GM21825 (cell line): ENCODE measurements around the gene RBP2.
"Not testable (repeated sequence)": the region's sequence is repeated elsewhere in the genome, so short reads cannot be mapped to it uniquely, and the experiment has no call there.

Experiments used
- ATAC-seq: cut with Tn5 transposase; IDR thresholded peaks from one replicate; pipeline ENCODE4 v1.9.1; 2021; ENCODE audit warnings: mild to moderate bottlenecking, moderate library complexity; ENCODE audit not compliant: unreplicated experiment

The RBP2 gene

GRCh38 chr3:139447486-139447885 lies 28.8 kb downstream of the RBP2 start:
- ATAC-seq = no peak

- ATAC-seq = no peak
Observed at GRCh38 chr3:139444446-139444845, 31.9 kb downstream of the RBP2 start.

- ATAC-seq = no peak
Observed at GRCh38 chr3:139443186-139443585, 33.1 kb downstream of the RBP2 start.

GRCh38 chr3:139441656-139442055 lies 34.7 kb downstream of the RBP2 start:
- no peak for ATAC-seq

- no peak for ATAC-seq
Observed at GRCh38 chr3:139440639-139441556, 35.4 kb downstream of the RBP2 start.

GRCh38 chr3:139439278-139439677 lies 37.0 kb downstream of the RBP2 start:
- ATAC-seq = no peak

GRCh38 chr3:139434764-139435307 lies 41.5 kb downstream of the RBP2 start:
- no peak for ATAC-seq

GRCh38 chr3:139434228-139434627 lies 42.1 kb downstream of the RBP2 start:
- no peak for ATAC-seq

GRCh38 chr3:139433089-139433488 lies 43.2 kb downstream of the RBP2 start:
- ATAC-seq = no peak

- no peak for ATAC-seq
Observed at GRCh38 chr3:139430493-139430892, 45.8 kb downstream of the RBP2 start.

GRCh38 chr3:139427283-139428060 lies 48.8 kb downstream of the RBP2 start:
- no peak for ATAC-seq

- no peak for ATAC-seq
Observed at GRCh38 chr3:139425745-139426400, 50.4 kb downstream of the RBP2 start.

- ATAC-seq = no peak
Observed at GRCh38 chr3:139423232-139423631, 53.1 kb downstream of the RBP2 start.

- ATAC-seq = no peak
Observed at GRCh38 chr3:139421460-139421859, 54.9 kb downstream of the RBP2 start.

GRCh38 chr3:139421040-139421439 lies 55.3 kb downstream of the RBP2 start:
- no peak for ATAC-seq

GRCh38 chr3:139418144-139418543 lies 58.2 kb downstream of the RBP2 start:
- no peak for ATAC-seq

- ATAC-seq = no peak
Observed at GRCh38 chr3:139416275-139416674, 60.0 kb downstream of the RBP2 start.

- no peak for ATAC-seq
Observed at GRCh38 chr3:139414608-139415224, 61.6 kb downstream of the RBP2 start.

GRCh38 chr3:139412891-139413290 lies 63.4 kb downstream of the RBP2 start:
- not testable (repeated sequence) for ATAC-seq
